Measurements from ENCODE around the gene ATP6V1D. TPM values are rescaled to one million over a fixed set of nuclear protein-coding genes. Genes with fewer than 3 reads are reported as not detected.

Gene ATP6V1D
- total and polyA plus RNA-seq, 2 donors (not counting 1 experiment from before 2014, with no cell fraction given), result 91.5 to 120 TPM

- TF ChIP-seq EZH2 (IDR thresholded peaks at IDR 0.05; ENCODE audit: low read length, missing control alignments) (no peak), CTCF (conservative IDR thresholded peaks at IDR 0.05 in 1 of 2, IDR thresholded peaks at IDR 0.05 in 1 of 2; ENCODE audit: low read depth in 1 of 2, low read length in 2 of 2) (no peak)
- Histone ChIP-seq H3K4me3 (replicated peaks in 1 of 4; ENCODE audit: control extremely low read depth in 1 of 4, insufficient read depth in 1 of 4, low read depth in 3 of 4, low read length in 4 of 4) (no peak overlapping the region), H3K79me2 (ENCODE audit: control insufficient read depth, insufficient read depth, low read length) (no peaks in the 10 kb centered on the region), H3K4me1 (ENCODE audit: control insufficient read depth, extremely low read depth, insufficient read depth, low read length) (no peaks in the 10 kb centered on the region), H3K27ac (ENCODE audit: insufficient read depth, low read length) (no peak overlapping the region), H3K9me3 (ENCODE audit: control insufficient read depth, insufficient read depth, low read depth, low read length) (no peaks in the 10 kb centered on the region), H3K36me3 (ENCODE audit: control insufficient read depth, insufficient read depth, low read length) (no peaks in the 10 kb centered on the region), H2AFZ (ENCODE audit: low read length) (no peak overlapping the region), H3K4me2 (ENCODE audit: extremely low read depth, insufficient read depth, low read length) (no peak overlapping the region), H3K27me3 (ENCODE audit: control insufficient read depth, insufficient read depth, low read length) (no peaks in the 10 kb centered on the region), H4K20me1 (ENCODE audit: control insufficient read depth, extremely low read depth, insufficient read depth, low read length) (no peaks in the 10 kb centered on the region), H3K9ac (ENCODE audit: insufficient read depth, low read length) (no peak overlapping the region)
- DNase-seq (ENCODE audit: low read depth in 2 of 2), result no peak
Observed at GRCh38 chr14:67311868-67312267, 47.7 kb downstream of the ATP6V1D start.

Other genes with a start within 250 kb of the ATP6V1D start
- under 0.01 TPM in 1 of 2 replicates, not detected in the other for gene GARIN2, start 170.4 kb downstream of the ATP6V1D start, total RNA-seq
- not detected in 2 replicates for gene GARIN2, start 170.4 kb downstream of the ATP6V1D start, polyA plus RNA-seq
- 17.7 and 32.0 TPM in 2 replicates for gene PALS1, start 118.4 kb downstream of the ATP6V1D start, total RNA-seq
- 24.9 and 25.6 TPM in 2 replicates for gene PALS1, start 118.4 kb downstream of the ATP6V1D start, polyA plus RNA-seq
- gene EIF2S1, start 524 bp upstream of the ATP6V1D start, total RNA-seq, result 152 and 180 TPM in 2 replicates
- 182 and 222 TPM in 2 replicates for gene EIF2S1, start 524 bp upstream of the ATP6V1D start, polyA plus RNA-seq
- 0.17 and 0.51 TPM in 2 replicates for gene PLEK2, start 52.4 kb upstream of the ATP6V1D start, total RNA-seq
- gene PLEK2, start 52.4 kb upstream of the ATP6V1D start, polyA plus RNA-seq, result 1.1 and 3.5 TPM in 2 replicates
- gene TMEM229B, start 128.9 kb upstream of the ATP6V1D start, total RNA-seq, result 0.77 and 0.99 TPM in 2 replicates
- gene TMEM229B, start 128.9 kb upstream of the ATP6V1D start, polyA plus RNA-seq, result 0.26 and 0.68 TPM in 2 replicates
- 0.33 and 0.77 TPM in 2 replicates for gene PLEKHH1, start 173.5 kb upstream of the ATP6V1D start, total RNA-seq
- gene PLEKHH1, start 173.5 kb upstream of the ATP6V1D start, polyA plus RNA-seq, result 0.10 and 0.71 TPM in 2 replicates
- 12.7 and 20.8 TPM in 2 replicates for gene PIGH, start 240.5 kb upstream of the ATP6V1D start, total RNA-seq
- 14.2 and 15.6 TPM in 2 replicates for gene PIGH, start 240.5 kb upstream of the ATP6V1D start, polyA plus RNA-seq